Activated effector memory CD4-positive, alpha-beta T cell treated with Interleukin-2 at 50 U/mL for 16 hours (primary cell): ENCODE data around the gene CPNE4.

Experiments used
- DNase-seq: peaks from one replicate; pipeline ENCODE4 v3.0.0-alpha.2; 2020

Gene CPNE4

GRCh38 chr3:131669600-131669999, 365.2 kb downstream of the CPNE4 start:
- no peak for DNase-seq

- no peak for DNase-seq
Measured at GRCh38 chr3:131658771-131659170, 376.0 kb downstream of the CPNE4 start.

GRCh38 chr3:131658115-131658514, 376.7 kb downstream of the CPNE4 start:
- DNase-seq: no peak

GRCh38 chr3:131655070-131655690, 379.6 kb downstream of the CPNE4 start:
- DNase-seq: no peak

- no peak for DNase-seq
Measured at GRCh38 chr3:131645638-131646037, 389.2 kb downstream of the CPNE4 start.

GRCh38 chr3:131636266-131636775, 398.5 kb downstream of the CPNE4 start:
- no peak for DNase-seq

- no peak for DNase-seq
Measured at GRCh38 chr3:131630807-131631206, 404.0 kb downstream of the CPNE4 start.

GRCh38 chr3:131630097-131630496, 404.7 kb downstream of the CPNE4 start:
- DNase-seq: no peak

- no peak for DNase-seq
Measured at GRCh38 chr3:131623431-131623830, 411.4 kb downstream of the CPNE4 start.

- no peak for DNase-seq
Measured at GRCh38 chr3:131622726-131623125, 412.1 kb downstream of the CPNE4 start.

- no peak for DNase-seq
Measured at GRCh38 chr3:131620977-131621376, 413.8 kb downstream of the CPNE4 start.

- DNase-seq: no peak
Measured at GRCh38 chr3:131619821-131620220, 415.0 kb downstream of the CPNE4 start.

- no peak for DNase-seq
Measured at GRCh38 chr3:131616719-131617118, 418.1 kb downstream of the CPNE4 start.

- no peak for DNase-seq
Measured at GRCh38 chr3:131612745-131613144, 422.1 kb downstream of the CPNE4 start.

- no peak for DNase-seq
Measured at GRCh38 chr3:131610174-131610573, 424.6 kb downstream of the CPNE4 start.

- no peak for DNase-seq
Measured at GRCh38 chr3:131608741-131609140, 426.1 kb downstream of the CPNE4 start.

GRCh38 chr3:131608296-131608695, 426.5 kb downstream of the CPNE4 start:
- no peak for DNase-seq

GRCh38 chr3:131605916-131606315, 428.9 kb downstream of the CPNE4 start:
- DNase-seq: no peak

GRCh38 chr3:131602011-131602779, 432.6 kb downstream of the CPNE4 start:
- no peak for DNase-seq

GRCh38 chr3:131597816-131598215, 437.0 kb downstream of the CPNE4 start:
- DNase-seq: no peak

GRCh38 chr3:131596884-131597283, 437.9 kb downstream of the CPNE4 start:
- DNase-seq: no peak

GRCh38 chr3:131591394-131592014, 443.3 kb downstream of the CPNE4 start:
- no peak for DNase-seq

GRCh38 chr3:131586277-131586676, 448.5 kb downstream of the CPNE4 start:
- no peak for DNase-seq

GRCh38 chr3:131582438-131582837, 452.4 kb downstream of the CPNE4 start:
- no peak for DNase-seq
